Measurements from ENCODE around the gene CDH4. TPM values are rescaled to one million over a fixed set of nuclear protein-coding genes. Genes with fewer than 3 reads are reported as not detected.

CDH4 gene
- total and polyA plus RNA-seq, 2 of the 13 experiments (the other 11 are each of a cell fraction or from before 2014, with no cell fraction given): not detected

DNA sequence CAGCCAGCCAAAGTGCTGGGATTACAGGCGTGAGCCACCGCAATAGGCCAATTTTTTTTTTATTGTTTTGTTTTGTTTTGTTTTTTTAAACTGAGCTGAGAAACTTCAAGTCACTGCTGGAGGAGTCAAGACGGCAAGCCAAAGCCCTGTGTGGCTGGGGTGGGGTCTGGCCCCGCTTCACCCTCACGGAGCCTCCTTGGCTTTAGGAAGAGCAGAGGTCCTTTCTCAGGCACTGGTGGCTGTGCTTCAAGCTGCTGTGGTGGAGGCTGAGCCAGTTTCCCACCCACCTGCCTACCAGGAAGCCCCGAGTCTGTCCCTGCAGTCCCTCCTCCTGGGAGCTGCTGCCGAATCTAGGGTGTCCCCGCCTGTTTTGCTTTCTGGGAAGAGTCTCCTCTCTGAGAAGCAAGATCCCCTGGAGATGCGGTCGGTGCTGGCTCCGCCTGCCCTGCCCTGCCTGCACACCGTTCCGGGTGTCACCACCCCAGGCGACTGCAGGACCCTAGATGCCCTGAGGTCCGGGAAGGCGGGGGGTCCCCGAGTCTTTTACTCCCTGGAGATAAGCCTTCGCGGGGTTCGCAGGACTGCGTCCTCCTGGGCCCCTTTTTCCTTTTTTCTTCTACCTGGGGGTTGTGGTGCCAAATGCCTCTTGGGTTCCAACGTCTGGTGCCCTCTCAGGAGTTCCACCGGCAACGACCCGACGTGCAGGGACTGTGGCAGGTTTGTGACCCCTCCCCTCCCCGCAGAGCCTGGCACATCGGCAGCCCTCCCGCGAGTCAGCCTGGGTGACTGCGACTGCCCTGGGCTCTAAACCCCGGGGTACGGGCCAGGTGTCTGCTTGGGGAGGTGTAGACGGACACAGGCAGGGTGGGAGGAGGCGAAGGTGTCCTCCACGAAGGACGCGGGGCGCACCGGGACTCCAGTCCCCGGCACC is 712.9 kb downstream of the CDH4 start (continued):
- TF ChIP-seq MTA1 (CRISPR knock-in tag; IDR thresholded peaks at IDR 0.05; ENCODE audit: borderline replicate concordance): peak; percentile 52; the same call in 1 of the 2 replicates
- no peak for TF ChIP-seq MXD4 (CRISPR knock-in tag; IDR thresholded peaks at IDR 0.05)
- TF ChIP-seq PCBP1 (IDR thresholded peaks at IDR 0.05; ENCODE audit: borderline replicate concordance, low read depth, low read length): peak; percentile 77; the same call in 1 of the 2 replicates
- TF ChIP-seq NFE2L1 (CRISPR knock-in tag; IDR thresholded peaks at IDR 0.05; ENCODE audit: borderline replicate concordance): peak; percentile 59; the same call in 1 of the 2 replicates
- peak; percentile 1; the same call in 1 of the 2 replicates for TF ChIP-seq GABPB1 (CRISPR knock-in tag; IDR thresholded peaks at IDR 0.05)
- TF ChIP-seq ZNF205 (CRISPR knock-in tag; IDR thresholded peaks at IDR 0.05): no peak
- TF ChIP-seq, protein P1, sequence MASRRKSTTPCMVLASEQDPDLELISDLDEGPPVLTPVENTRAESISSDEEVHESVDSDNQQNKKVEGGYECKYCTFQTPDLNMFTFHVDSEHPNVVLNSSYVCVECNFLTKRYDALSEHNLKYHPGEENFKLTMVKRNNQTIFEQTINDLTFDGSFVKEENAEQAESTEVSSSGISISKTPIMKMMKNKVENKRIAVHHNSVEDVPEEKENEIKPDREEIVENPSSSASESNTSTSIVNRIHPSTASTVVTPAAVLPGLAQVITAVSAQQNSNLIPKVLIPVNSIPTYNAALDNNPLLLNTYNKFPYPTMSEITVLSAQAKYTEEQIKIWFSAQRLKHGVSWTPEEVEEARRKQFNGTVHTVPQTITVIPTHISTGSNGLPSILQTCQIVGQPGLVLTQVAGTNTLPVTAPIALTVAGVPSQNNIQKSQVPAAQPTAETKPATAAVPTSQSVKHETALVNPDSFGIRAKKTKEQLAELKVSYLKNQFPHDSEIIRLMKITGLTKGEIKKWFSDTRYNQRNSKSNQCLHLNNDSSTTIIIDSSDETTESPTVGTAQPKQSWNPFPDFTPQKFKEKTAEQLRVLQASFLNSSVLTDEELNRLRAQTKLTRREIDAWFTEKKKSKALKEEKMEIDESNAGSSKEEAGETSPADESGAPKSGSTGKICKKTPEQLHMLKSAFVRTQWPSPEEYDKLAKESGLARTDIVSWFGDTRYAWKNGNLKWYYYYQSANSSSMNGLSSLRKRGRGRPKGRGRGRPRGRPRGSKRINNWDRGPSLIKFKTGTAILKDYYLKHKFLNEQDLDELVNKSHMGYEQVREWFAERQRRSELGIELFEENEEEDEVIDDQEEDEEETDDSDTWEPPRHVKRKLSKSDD (CRISPR knock-in tag; IDR thresholded peaks at IDR 0.05; ENCODE audit: low read depth): no peak
- TF ChIP-seq ZNF280B (CRISPR knock-in tag; IDR thresholded peaks at IDR 0.05; ENCODE audit: borderline replicate concordance): peak; percentile 56
- TF ChIP-seq NFKB2 (CRISPR knock-in tag; IDR thresholded peaks at IDR 0.05; ENCODE audit: borderline replicate concordance): 0 out of 2 replicates have a peak, but pooled peaks have one; percentile 21
- no peak for TF ChIP-seq ZUFSP (CRISPR knock-in tag; IDR thresholded peaks at IDR 0.05; ENCODE audit: borderline replicate concordance)
- peak; percentile 13; the same call in 1 of the 2 replicates for TF ChIP-seq KDM5B (CRISPR knock-in tag; IDR thresholded peaks at IDR 0.05; ENCODE audit: borderline replicate concordance)
- no peak for TF ChIP-seq TCF7L2 (IDR thresholded peaks at IDR 0.05; ENCODE audit: low read depth, low read length)
- TF ChIP-seq ZNF572 (CRISPR knock-in tag; IDR thresholded peaks at IDR 0.05): 0 out of 2 replicates have a peak, but pooled peaks have one; percentile 66
- TF ChIP-seq, protein P2, sequence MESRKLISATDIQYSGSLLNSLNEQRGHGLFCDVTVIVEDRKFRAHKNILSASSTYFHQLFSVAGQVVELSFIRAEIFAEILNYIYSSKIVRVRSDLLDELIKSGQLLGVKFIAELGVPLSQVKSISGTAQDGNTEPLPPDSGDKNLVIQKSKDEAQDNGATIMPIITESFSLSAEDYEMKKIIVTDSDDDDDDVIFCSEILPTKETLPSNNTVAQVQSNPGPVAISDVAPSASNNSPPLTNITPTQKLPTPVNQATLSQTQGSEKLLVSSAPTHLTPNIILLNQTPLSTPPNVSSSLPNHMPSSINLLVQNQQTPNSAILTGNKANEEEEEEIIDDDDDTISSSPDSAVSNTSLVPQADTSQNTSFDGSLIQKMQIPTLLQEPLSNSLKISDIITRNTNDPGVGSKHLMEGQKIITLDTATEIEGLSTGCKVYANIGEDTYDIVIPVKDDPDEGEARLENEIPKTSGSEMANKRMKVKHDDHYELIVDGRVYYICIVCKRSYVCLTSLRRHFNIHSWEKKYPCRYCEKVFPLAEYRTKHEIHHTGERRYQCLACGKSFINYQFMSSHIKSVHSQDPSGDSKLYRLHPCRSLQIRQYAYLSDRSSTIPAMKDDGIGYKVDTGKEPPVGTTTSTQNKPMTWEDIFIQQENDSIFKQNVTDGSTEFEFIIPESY (CRISPR knock-in tag; IDR thresholded peaks at IDR 0.05): 0 out of 2 replicates have a peak, but pooled peaks have one; percentile 3
- TF ChIP-seq, protein P3, sequence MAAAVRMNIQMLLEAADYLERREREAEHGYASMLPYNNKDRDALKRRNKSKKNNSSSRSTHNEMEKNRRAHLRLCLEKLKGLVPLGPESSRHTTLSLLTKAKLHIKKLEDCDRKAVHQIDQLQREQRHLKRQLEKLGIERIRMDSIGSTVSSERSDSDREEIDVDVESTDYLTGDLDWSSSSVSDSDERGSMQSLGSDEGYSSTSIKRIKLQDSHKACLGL (CRISPR knock-in tag; IDR thresholded peaks at IDR 0.05): peak; percentile 24; the same call in 1 of the 2 replicates
- TF ChIP-seq ZBTB20 (CRISPR knock-in tag; IDR thresholded peaks at IDR 0.05; ENCODE audit: borderline replicate concordance, low read depth): no peak

Measured in HepG2 (cell line).